GM23338 (cell line): Measurements from ENCODE around the gene ULK4. TPM values are rescaled to one million over a fixed set of nuclear protein-coding genes. Genes with fewer than 3 reads are reported as not detected.

Source experiments
- ATAC-seq: fragments of 200-7000 bp; cut with Tn5 transposase; 3 replicates; pipeline ENCODE4 v1.9.1; 2020
- DNase-seq: peaks from one replicate; pipeline ENCODE4 v3.0.0-alpha.2; 2015; ENCODE audit warnings: low spot score
- H2AFZ ChIP-seq: fragments of 200-600 bp; sonication (generic); 2 replicates; pipeline ENCODE4 v1.8.0; 2016; ENCODE audit warnings: antibody characterized with exemption, mild to moderate bottlenecking, moderate library complexity
- H3F3A ChIP-seq: fragments of 200-600 bp; sonication (generic); replicated peaks from 2 replicates; pipeline ENCODE4 v1.8.0; 2017; ENCODE audit warnings: antibody characterized with exemption, mixed run types, low read depth
- H3K27ac ChIP-seq: fragments of 200-600 bp; sonication (generic); 2 replicates; pipeline ENCODE4 v1.6.1; 2016; ENCODE audit warnings: low read depth
- H3K27me3 ChIP-seq: fragments of 200-600 bp; sonication (generic); 2 replicates; pipeline ENCODE4 v1.8.0; 2016; ENCODE audit warnings: mild to moderate bottlenecking, mixed run types, moderate library complexity; ENCODE audit not compliant: insufficient read depth
- H3K36me3 ChIP-seq: fragments of 200-600 bp; sonication (generic); 2 replicates; pipeline ENCODE4 v1.8.0; 2016; ENCODE audit warnings: mild to moderate bottlenecking; ENCODE audit not compliant: insufficient read depth
- H3K4me1 ChIP-seq: fragments of 200-600 bp; sonication (generic); 2 replicates; pipeline ENCODE4 v1.8.0; 2016; ENCODE audit warnings: mild to moderate bottlenecking, moderate library complexity; ENCODE audit not compliant: insufficient read depth
- H3K4me2 ChIP-seq: fragments of 200-600 bp; sonication (generic); 2 replicates; pipeline ENCODE4 v1.7.1; 2017; ENCODE audit warnings: mixed run types
- H3K4me3 ChIP-seq: fragments of 200-600 bp; sonication (generic); 2 replicates; pipeline ENCODE4 v1.6.1; 2016; ENCODE audit warnings: mixed run types
- H3K79me2 ChIP-seq: fragments of 200-600 bp; sonication (generic); replicated peaks from 2 replicates; pipeline ENCODE4 v1.8.0; 2017; ENCODE audit warnings: mild to moderate bottlenecking; ENCODE audit not compliant: insufficient read depth
- H3K9me2 ChIP-seq: fragments of 200-600 bp; sonication (generic); 2 replicates; pipeline ENCODE4 v1.8.0; 2017; ENCODE audit not compliant: insufficient read depth
- H4K20me1 ChIP-seq: fragments of 200-600 bp; sonication (generic); replicated peaks from 2 replicates; pipeline ENCODE4 v1.8.0; 2017; ENCODE audit warnings: mild to moderate bottlenecking; ENCODE audit not compliant: insufficient read depth
- H3K27ac Mint-ChIP-seq: 2 replicates; pipeline ENCODE4 v1.8.0; 2020; ENCODE audit warnings: inconsistent platforms, mild to moderate bottlenecking, moderate library complexity, mixed read lengths
- H3K27me3 Mint-ChIP-seq: 3 replicates; pipeline ENCODE4 v1.8.0; 2022; ENCODE audit warnings: low read depth, mild to moderate bottlenecking, moderate library complexity, mixed read lengths, inconsistent platforms; ENCODE audit not compliant: insufficient read depth, poor library complexity
- H3K36me3 Mint-ChIP-seq: 3 replicates; pipeline ENCODE4 v1.8.0; 2021; ENCODE audit warnings: low read depth, mild to moderate bottlenecking, inconsistent platforms, moderate library complexity, mixed read lengths
- H3K4me1 Mint-ChIP-seq: 3 replicates; pipeline ENCODE4 v1.8.0; 2020; ENCODE audit warnings: mild to moderate bottlenecking, inconsistent platforms, mixed read lengths
- H3K4me3 Mint-ChIP-seq: 3 replicates; pipeline ENCODE4 v1.8.0; 2021; ENCODE audit warnings: moderate library complexity, mild to moderate bottlenecking, inconsistent platforms, mixed read lengths
- H3K9me3 Mint-ChIP-seq: 3 replicates; pipeline ENCODE4 v1.8.0; 2020; ENCODE audit warnings: moderate library complexity, mild to moderate bottlenecking, inconsistent platforms, mixed read lengths
- CREB1 ChIP-seq: fragments of 250-450 bp; sonication (Bioruptor Pico); IDR thresholded peaks from 2 replicates; pipeline ENCODE4 v1.5.0; 2020; ENCODE audit warnings: low read depth, mild to moderate bottlenecking, moderate library complexity
- EZH2 ChIP-seq: fragments of 200-600 bp; sonication (generic); IDR thresholded peaks from one replicate; pipeline ENCODE4 v1.8.0; 2017; ENCODE audit warnings: antibody characterized with exemption, mild to moderate bottlenecking, low read depth; ENCODE audit not compliant: unreplicated experiment
- JUNB ChIP-seq: IDR thresholded peaks from one replicate; pipeline ENCODE4 v1.6.1; 2016; ENCODE audit warnings: antibody characterized with exemption; ENCODE audit not compliant: unreplicated experiment
- NANOG ChIP-seq: IDR thresholded peaks from 2 replicates; pipeline ENCODE4 v1.6.1; 2016; ENCODE audit warnings: antibody characterized with exemption, borderline replicate concordance
- POLR2AphosphoS5 ChIP-seq: IDR thresholded peaks from 2 replicates; pipeline ENCODE4 v1.6.1; 2016; ENCODE audit warnings: antibody characterized with exemption, low read depth
- REST ChIP-seq: IDR thresholded peaks from one replicate; pipeline ENCODE4 v1.6.1; 2018; ENCODE audit warnings: antibody characterized with exemption; ENCODE audit not compliant: unreplicated experiment
- STAT1 ChIP-seq: IDR thresholded peaks from one replicate; pipeline ENCODE4 v1.6.1; 2016; ENCODE audit warnings: antibody characterized with exemption; ENCODE audit not compliant: unreplicated experiment
- ZNF114 ChIP-seq: fragments of 250-450 bp; sonication (Bioruptor Pico); IDR thresholded peaks from 2 replicates; pipeline ENCODE4 v1.5.0; 2020; ENCODE audit warnings: mild to moderate bottlenecking, moderate library complexity
- polyA plus RNA-seq: library from polyadenylated mRNA; unstranded; fragments of >200 nt; fragmentation: Nextera tagmentation; extraction: Ambion mirVana; gene quantifications from 2 replicates; pipeline ENCODE4 v1.2.1, GENCODE V29; 2016
- total RNA-seq: library from RNA; depleted of rRNA; stranded (reverse); fragments of >200 nt; shearing (Covaris generic); gene quantifications from 2 replicates; pipeline ENCODE4 v1.2.3, GENCODE V29; 2014
- TF ChIP-seq, protein P1 (sequence below): fragments of 250-450 bp; sonication (Bioruptor Pico); IDR thresholded peaks from 2 replicates; pipeline ENCODE4 v1.5.0; 2020; ENCODE audit warnings: mild to moderate bottlenecking, moderate library complexity

Gene ULK4
- total and polyA plus RNA-seq, 2 experiments from 2014 or later, result 20.8 to 41.4 TPM

DNA sequence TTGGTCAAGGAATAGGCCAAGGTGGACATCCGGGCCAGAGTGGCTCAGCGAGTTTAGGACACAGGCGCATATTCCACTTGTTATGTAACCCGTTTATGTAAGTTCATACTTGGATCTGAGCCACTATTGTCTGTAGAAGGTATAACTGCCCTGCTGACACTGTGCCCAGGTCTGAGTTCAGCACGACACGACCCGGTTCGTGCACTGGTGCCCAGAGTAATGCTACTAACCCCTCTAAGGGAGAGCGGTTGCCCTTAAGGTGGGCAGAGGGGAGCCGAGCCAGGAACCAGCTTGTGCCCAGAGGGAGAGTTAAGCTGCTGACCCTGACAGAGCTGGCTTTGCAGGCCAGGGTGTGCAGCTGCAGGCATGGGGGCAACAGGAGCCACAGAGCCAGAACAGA lies 1.9 kb upstream of the ULK4 start (continued):
- TF ChIP-seq, protein P1, sequence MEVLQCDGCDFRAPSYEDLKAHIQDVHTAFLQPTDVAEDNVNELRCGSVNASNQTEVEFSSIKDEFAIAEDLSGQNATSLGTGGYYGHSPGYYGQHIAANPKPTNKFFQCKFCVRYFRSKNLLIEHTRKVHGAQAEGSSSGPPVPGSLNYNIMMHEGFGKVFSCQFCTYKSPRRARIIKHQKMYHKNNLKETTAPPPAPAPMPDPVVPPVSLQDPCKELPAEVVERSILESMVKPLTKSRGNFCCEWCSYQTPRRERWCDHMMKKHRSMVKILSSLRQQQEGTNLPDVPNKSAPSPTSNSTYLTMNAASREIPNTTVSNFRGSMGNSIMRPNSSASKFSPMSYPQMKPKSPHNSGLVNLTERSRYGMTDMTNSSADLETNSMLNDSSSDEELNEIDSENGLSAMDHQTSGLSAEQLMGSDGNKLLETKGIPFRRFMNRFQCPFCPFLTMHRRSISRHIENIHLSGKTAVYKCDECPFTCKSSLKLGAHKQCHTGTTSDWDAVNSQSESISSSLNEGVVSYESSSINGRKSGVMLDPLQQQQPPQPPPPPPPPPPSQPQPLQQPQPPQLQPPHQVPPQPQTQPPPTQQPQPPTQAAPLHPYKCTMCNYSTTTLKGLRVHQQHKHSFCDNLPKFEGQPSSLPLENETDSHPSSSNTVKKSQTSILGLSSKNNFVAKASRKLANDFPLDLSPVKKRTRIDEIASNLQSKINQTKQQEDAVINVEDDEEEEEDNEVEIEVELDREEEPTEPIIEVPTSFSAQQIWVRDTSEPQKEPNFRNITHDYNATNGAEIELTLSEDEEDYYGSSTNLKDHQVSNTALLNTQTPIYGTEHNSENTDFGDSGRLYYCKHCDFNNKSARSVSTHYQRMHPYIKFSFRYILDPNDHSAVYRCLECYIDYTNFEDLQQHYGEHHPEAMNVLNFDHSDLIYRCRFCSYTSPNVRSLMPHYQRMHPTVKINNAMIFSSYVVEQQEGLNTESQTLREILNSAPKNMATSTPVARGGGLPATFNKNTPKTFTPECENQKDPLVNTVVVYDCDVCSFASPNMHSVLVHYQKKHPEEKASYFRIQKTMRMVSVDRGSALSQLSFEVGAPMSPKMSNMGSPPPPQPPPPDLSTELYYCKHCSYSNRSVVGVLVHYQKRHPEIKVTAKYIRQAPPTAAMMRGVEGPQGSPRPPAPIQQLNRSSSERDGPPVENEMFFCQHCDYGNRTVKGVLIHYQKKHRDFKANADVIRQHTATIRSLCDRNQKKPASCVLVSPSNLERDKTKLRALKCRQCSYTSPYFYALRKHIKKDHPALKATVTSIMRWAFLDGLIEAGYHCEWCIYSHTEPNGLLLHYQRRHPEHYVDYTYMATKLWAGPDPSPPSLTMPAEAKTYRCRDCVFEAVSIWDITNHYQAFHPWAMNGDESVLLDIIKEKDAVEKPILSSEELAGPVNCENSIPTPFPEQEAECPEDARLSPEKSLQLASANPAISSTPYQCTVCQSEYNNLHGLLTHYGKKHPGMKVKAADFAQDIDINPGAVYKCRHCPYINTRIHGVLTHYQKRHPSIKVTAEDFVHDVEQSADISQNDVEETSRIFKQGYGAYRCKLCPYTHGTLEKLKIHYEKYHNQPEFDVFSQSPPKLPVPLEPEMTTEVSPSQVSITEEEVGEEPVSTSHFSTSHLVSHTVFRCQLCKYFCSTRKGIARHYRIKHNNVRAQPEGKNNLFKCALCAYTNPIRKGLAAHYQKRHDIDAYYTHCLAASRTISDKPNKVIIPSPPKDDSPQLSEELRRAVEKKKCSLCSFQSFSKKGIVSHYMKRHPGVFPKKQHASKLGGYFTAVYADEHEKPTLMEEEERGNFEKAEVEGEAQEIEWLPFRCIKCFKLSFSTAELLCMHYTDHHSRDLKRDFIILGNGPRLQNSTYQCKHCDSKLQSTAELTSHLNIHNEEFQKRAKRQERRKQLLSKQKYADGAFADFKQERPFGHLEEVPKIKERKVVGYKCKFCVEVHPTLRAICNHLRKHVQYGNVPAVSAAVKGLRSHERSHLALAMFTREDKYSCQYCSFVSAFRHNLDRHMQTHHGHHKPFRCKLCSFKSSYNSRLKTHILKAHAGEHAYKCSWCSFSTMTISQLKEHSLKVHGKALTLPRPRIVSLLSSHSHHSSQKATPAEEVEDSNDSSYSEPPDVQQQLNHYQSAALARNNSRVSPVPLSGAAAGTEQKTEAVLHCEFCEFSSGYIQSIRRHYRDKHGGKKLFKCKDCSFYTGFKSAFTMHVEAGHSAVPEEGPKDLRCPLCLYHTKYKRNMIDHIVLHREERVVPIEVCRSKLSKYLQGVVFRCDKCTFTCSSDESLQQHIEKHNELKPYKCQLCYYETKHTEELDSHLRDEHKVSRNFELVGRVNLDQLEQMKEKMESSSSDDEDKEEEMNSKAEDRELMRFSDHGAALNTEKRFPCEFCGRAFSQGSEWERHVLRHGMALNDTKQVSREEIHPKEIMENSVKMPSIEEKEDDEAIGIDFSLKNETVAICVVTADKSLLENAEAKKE, result no peak
- no peak for TF ChIP-seq NANOG
- TF ChIP-seq POLR2AphosphoS5, result no peak
- TF ChIP-seq CREB1, result no peak
- no peak for TF ChIP-seq JUNB
- TF ChIP-seq EZH2, result no peak

DNA sequence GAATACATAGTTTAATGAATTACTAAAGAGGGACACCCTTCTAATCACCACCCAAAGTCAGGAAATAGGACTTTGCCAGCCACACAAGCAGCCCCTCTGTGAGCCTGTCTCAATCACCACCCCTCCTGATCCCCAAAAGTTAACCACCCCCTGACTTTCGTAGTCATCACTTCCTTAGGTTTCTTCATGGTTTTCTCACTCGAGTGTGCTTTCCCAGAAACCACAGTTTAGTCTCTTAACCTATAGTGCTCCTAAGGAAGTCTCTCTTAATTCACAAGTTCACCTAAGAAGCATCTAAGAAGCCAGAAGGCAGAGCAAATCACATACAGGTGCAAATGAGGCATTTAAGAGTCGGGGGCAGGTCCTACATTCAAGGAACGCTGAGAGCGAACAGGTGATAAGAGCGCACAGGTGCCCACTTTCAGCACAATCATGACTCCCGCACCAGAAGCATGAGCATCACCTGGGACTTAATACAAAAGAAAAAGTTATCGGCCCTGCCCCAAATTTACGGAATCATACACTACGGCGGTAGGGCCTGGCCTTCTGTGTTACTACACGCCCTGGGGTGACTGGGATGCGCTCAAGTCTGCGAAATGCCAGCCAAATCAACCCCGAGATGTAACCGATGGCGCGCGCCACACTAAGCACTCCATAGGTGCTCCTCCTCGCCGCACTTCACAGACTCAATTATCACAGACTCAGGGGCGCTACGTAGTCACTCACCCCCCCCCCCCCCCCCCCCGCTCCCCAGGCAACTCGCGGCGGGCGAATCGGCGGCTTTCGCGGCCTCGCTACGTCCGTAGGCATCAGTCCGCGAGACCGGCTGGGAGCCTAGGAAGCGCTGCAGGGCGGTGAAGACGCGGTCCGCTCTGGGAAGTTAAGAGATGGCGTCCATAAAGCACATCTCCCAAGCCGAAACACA lies 815 bp downstream of the ULK4 start:
- H2AFZ ChIP-seq, result peak overlapping the region; percentile 95
- H3K9me2 ChIP-seq, result 0 out of 2 replicates have a peak, but pooled peaks cover 2% of the 10 kb centered on the region
- ATAC-seq (peak; percentile 52), DNase-seq (peak; percentile 79)
- H3K27me3 ChIP-seq, result no peaks in the 10 kb centered on the region
- peak overlapping the region; percentile 84 for H3K4me2 ChIP-seq
- H4K20me1 ChIP-seq, result no peaks in the 10 kb centered on the region
- peak overlapping the region; percentile 81 for H3K4me3 ChIP-seq
- Mint-ChIP-seq H3K4me3 (peak overlapping the region; percentile 96), H3K27ac (peak overlapping the region; percentile 93), H3K36me3 (no peaks in the 10 kb centered on the region; the same call in 2 of the 3 replicates), H3K27me3 (peaks cover 7% of the 10 kb centered on the region), H3K4me1 (peaks cover 13% of the 10 kb centered on the region), H3K9me3 (no peaks in the 10 kb centered on the region; the same call in 2 of the 3 replicates)
- H3K4me1 ChIP-seq, result peaks cover 3% of the 10 kb centered on the region; the same call in 1 of the 2 replicates
- H3K27ac ChIP-seq, result peak overlapping the region; percentile 80
- H3K36me3 ChIP-seq, result no peaks in the 10 kb centered on the region
- H3K79me2 ChIP-seq, result peaks cover 44% of the 10 kb centered on the region
- no peaks in the 10 kb centered on the region for H3F3A ChIP-seq
- TF ChIP-seq ZNF114 (CRISPR knock-in tag) (no peak), NANOG (no peak), STAT1 (no peak), POLR2AphosphoS5 (no peak), REST (no peak), EZH2 (no peak)
